Retinal pigment epithelial cell (primary cell): ENCODE measurements around the gene CPA2.

Source experiments
- DNase-seq: peaks from one replicate; pipeline ENCODE4 v3.0.0-alpha.2; 2010; ENCODE audit warnings: low read depth
- H3K4me3 ChIP-seq: 2 replicates; pipeline ENCODE4 v1.5.1; 2011; ENCODE audit warnings: mild to moderate bottlenecking, low read length, control low read depth, moderate library complexity
- CTCF ChIP-seq: conservative IDR thresholded peaks from 2 replicates; pipeline ENCODE4 v1.5.1; 2011; ENCODE audit warnings: low read depth, low read length, control low read depth, inconsistent platforms

CPA2 gene

GRCh38 chr7:130294314-130294713 lies 27.7 kb downstream of the CPA2 start:
- TF ChIP-seq CTCF, result no peak
- H3K4me3 ChIP-seq, result no peak overlapping the region

GRCh38 chr7:130296221-130296951 lies 29.7 kb downstream of the CPA2 start:
- no peak for TF ChIP-seq CTCF
- DNase-seq, result no peak
- no peak overlapping the region for H3K4me3 ChIP-seq

More at GRCh38 chr7:130294314-130294713, 27.7 kb downstream of the CPA2 start:
- no peak for DNase-seq

- DNase-seq, result no peak
- H3K4me3 ChIP-seq, result no peak overlapping the region
- TF ChIP-seq CTCF, result no peak
Measured at GRCh38 chr7:130297628-130298543, 31.2 kb downstream of the CPA2 start.

GRCh38 chr7:130298544-130299326 lies 32.1 kb downstream of the CPA2 start:
- no peak for DNase-seq
- no peak for TF ChIP-seq CTCF
- no peak overlapping the region for H3K4me3 ChIP-seq

- peak; percentile 38 for DNase-seq
- no peak overlapping the region for H3K4me3 ChIP-seq
- no peak for TF ChIP-seq CTCF
Measured at GRCh38 chr7:130299866-130300265, 33.2 kb downstream of the CPA2 start.

GRCh38 chr7:130301501-130302020 lies 34.9 kb downstream of the CPA2 start:
- no peak for DNase-seq
- no peak overlapping the region for H3K4me3 ChIP-seq
- no peak for TF ChIP-seq CTCF
